Retinal pigment epithelial cell (primary cell): ENCODE data around the gene LYRM9.
"Not testable (repeated sequence)": the region's sequence is repeated elsewhere in the genome, so short reads cannot be mapped to it uniquely, and the experiment has no call there.

ENCODE experiments used
- DNase-seq: peaks from one replicate; pipeline ENCODE4 v3.0.0-alpha.2; 2010; ENCODE audit warnings: low read depth
- H3K4me3 ChIP-seq: 2 replicates; pipeline ENCODE4 v1.5.1; 2011; ENCODE audit warnings: mild to moderate bottlenecking, low read length, control low read depth, moderate library complexity
- CTCF ChIP-seq: conservative IDR thresholded peaks from 2 replicates; pipeline ENCODE4 v1.5.1; 2011; ENCODE audit warnings: low read depth, low read length, control low read depth, inconsistent platforms

Gene LYRM9

GRCh38 chr17:27918498-27918897, 25.3 kb upstream of the LYRM9 start:
- TF ChIP-seq CTCF, result no peak
- DNase-seq, result no peak
- H3K4me3 ChIP-seq, result no peak overlapping the region

GRCh38 chr17:27917000-27917399, 23.8 kb upstream of the LYRM9 start:
- TF ChIP-seq CTCF, result no peak
- no peak for DNase-seq
- H3K4me3 ChIP-seq, result no peak overlapping the region

GRCh38 chr17:27915709-27916108, 22.5 kb upstream of the LYRM9 start:
- H3K4me3 ChIP-seq, result no peak overlapping the region
- no peak for DNase-seq
- no peak for TF ChIP-seq CTCF

GRCh38 chr17:27914382-27914781, 21.2 kb upstream of the LYRM9 start:
- no peak for DNase-seq
- H3K4me3 ChIP-seq, result no peak overlapping the region
- TF ChIP-seq CTCF, result no peak

GRCh38 chr17:27912964-27913363, 19.8 kb upstream of the LYRM9 start:
- no peak overlapping the region for H3K4me3 ChIP-seq
- TF ChIP-seq CTCF, result no peak
- DNase-seq, result no peak

- H3K4me3 ChIP-seq, DNase-seq: not testable (repeated sequence)
Observed at GRCh38 chr17:27912299-27912698, 19.1 kb upstream of the LYRM9 start.

GRCh38 chr17:27907976-27908558, 14.9 kb upstream of the LYRM9 start:
- no peak overlapping the region for H3K4me3 ChIP-seq
- DNase-seq, result no peak
- no peak for TF ChIP-seq CTCF

- DNase-seq, result no peak
- TF ChIP-seq CTCF, result no peak
- H3K4me3 ChIP-seq, result no peak overlapping the region
Observed at GRCh38 chr17:27906623-27907022, 13.5 kb upstream of the LYRM9 start.
